ENCODE data around the gene ITPRID1.

ITPRID1 gene

DNA sequence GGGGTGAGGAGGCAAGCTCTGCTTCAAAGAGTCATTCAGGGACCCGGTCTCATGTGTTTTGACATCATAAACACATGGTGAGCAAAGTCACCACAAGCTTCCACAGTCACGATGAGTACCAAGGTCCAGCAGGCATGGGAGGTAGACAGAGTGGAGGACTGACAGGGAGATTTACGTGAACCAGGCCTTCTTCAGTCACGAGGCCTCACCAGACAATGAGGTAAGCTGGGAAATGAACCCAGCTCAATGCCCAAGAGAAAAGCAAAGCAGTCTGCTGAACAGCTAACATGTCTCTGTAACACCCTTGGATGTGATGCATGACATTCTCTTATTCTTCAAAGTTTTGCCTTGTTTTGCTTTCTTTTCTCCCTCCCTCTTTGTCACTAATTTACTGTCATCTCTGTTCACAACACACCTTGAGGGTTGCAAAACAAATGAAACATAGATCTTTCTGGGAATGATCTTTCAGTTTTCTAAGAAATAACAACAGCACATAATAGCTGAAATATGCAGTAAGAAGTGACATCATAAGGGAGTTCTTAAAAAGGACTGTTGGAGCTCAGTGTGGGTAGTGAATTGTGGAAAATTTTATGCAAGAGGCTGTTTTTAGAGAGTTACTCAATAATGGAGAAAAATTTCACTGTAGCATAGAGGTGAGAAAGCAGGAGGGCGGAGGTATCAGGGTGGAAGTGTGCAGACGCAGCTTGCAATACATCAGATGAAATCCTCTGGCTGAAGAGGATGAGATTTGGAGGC lies 182.1 kb downstream of the ITPRID1 start:
- no peak for DNase-seq (ENCODE audit: low read depth in 2 of 2)

DNA sequence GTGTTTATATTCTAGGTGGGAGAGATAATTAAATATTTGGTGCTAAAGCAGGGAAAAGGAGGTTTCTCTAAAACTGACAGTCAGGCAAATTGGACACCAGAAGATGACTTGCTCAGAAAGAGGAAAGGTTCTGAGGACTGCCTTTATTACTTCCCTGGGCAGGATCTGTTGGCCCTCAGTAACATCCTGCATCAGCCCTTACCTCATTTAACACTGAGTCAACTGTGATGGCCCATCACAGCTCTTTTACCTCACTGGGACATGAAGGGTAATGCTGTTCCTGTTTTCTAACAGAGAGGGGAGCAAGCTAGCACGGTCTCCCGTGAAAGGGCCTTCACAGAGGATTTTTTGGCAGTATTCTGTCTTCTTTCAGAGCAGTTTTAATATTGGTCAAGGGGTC lies 185.2 kb downstream of the ITPRID1 start:
- no peak for DNase-seq (ENCODE audit: low read depth in 2 of 2)

DNA sequence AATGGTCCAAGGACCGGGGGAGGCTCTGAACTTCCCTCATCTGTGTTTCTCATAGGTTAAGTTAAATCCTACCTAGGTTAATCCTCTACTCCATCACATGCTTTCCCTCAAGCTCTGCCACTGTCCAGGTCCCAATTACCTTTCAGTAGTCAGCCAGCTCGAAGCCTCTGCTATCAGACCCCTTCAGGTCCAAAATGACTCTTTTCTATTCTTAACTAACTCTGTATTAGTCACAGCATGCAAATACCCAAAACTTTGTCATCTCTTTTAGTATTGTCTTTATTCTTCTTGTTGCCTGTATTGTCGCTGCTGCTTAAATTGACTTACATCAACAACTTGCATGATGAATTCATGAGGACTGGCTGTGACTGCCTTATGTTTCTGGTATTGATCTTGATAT lies 188.5 kb downstream of the ITPRID1 start:
- DNase-seq (ENCODE audit: low read depth in 2 of 2) = no peak

DNA sequence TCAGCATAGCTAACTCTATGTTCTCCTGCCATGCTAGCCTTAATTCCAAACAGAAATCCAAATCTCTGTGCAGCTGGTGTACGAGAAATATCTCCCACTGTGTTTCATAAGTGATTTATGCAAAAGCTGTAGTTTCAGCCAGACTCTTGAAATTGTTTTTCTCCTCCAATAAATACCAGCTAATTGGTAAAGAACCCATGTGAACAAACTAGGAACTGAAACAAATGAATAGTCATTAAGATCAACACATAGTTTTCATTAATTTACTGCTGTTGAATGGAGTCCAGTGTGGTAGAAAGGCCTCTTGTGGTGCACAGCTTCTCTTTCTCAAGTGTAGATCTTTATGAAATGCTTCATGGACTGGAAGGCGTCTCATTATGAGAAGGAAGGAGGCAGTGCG lies 191.5 kb downstream of the ITPRID1 start:
- DNase-seq (ENCODE audit: low read depth in 2 of 2) = no peak

DNA sequence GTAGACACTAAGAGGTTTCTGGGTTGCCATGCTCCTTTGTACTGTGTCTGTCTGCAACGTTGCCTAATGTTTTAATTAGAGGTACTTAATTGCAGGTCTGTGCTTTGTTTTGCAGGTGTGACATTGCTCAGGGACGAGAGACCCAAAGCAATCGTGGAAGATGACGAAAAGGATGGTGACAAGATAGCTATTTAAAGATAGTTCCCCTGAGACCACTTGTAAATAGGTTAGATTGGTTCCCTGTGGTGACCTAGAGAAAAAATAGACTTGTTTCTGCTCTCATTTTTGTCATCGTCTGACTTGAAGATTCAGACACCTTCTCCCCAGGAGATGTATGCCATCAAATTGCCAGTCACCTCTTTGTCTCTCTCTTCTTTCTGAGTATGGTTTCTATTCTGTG lies 193.2 kb downstream of the ITPRID1 start:
- no peak for DNase-seq (ENCODE audit: low read depth in 2 of 2)
